Measurements from ENCODE around the gene SYAP1.

Gene SYAP1

GRCh38 chrX:16814597-16814996, 95.2 kb downstream of the SYAP1 start:
- no peak overlapping the region for H3K27ac ChIP-seq
- H3K4me3 ChIP-seq: no peak overlapping the region
